ENCODE results near the gene MLST8. TPM values are rescaled to one million over a fixed set of nuclear protein-coding genes. Genes with fewer than 3 reads are reported as not detected.
"Not testable (repeated sequence)": the region's sequence is repeated elsewhere in the genome, so short reads cannot be mapped to it uniquely, and the experiment has no call there.

Gene MLST8
- total RNA-seq, 1 donor from 2014 or later, result 29.9 TPM

DNA sequence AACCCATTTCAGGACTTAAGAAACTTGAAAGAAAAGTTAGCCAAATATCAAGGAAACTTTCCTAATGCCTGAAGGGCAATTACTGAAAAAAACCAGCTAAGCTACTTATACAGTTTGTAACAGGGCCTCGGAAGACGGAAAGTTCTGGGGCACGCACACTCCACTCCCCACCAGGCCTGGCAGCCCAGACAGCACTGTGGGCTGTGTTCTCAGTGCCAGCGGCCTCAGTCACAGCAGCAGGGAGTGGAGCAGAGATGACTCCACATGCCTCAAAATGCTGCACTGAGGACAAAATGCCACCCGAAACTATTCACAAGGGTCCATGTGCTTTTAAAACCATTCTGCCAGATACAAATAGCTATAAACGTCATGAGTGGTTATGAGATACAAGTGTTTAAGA lies 52.5 kb downstream of the MLST8 start:
- Histone ChIP-seq H3K4me1 (no peaks in the 10 kb centered on the region), H3K27ac (no peak overlapping the region), H3K9me3 (no peaks in the 10 kb centered on the region), H3K27me3 (no peaks in the 10 kb centered on the region), H3K36me3 (peaks cover 100% of the 10 kb centered on the region), H3K4me3 (no peak overlapping the region)
- TF ChIP-seq CTCF (IDR thresholded peaks at IDR 0.05), result no peak
- ATAC-seq (no peak), DNase-seq (no peak)
- intact Hi-C loops (cut with DNase I), result no loop called here

GRCh38 chr16:2258530-2258929 lies 53.3 kb downstream of the MLST8 start:
- H3K9me3 ChIP-seq; ATAC-seq; H3K4me3 ChIP-seq; H3K27ac ChIP-seq; H3K4me1 ChIP-seq; DNase-seq; intact Hi-C loops (cut with DNase I); H3K27me3 ChIP-seq: not testable (repeated sequence)
- peaks cover 100% of the 10 kb centered on the region for H3K36me3 ChIP-seq

Other genes starting within 250 kb of the MLST8 start
- 86.7 TPM for gene NDUFB10, start 245.9 kb upstream of the MLST8 start, total RNA-seq
- gene RPS2, start 240.6 kb upstream of the MLST8 start, total RNA-seq, result 1,490 TPM
- not detected for gene RNF151, start 238.6 kb upstream of the MLST8 start, total RNA-seq
- gene TBL3, start 233.4 kb upstream of the MLST8 start, total RNA-seq, result 24.7 TPM
- gene NOXO1, start 224.0 kb upstream of the MLST8 start, total RNA-seq, result 1.8 TPM
- 23.1 TPM for gene GFER, start 221.3 kb upstream of the MLST8 start, total RNA-seq
- gene SYNGR3, start 215.5 kb upstream of the MLST8 start, total RNA-seq, result 0.61 TPM
- gene ZNF598, start 195.6 kb upstream of the MLST8 start, total RNA-seq, result 38.2 TPM
- gene NPW, start 185.7 kb upstream of the MLST8 start, total RNA-seq, result not detected
- 363 TPM for gene NHERF2, start 178.6 kb upstream of the MLST8 start, total RNA-seq
- 26.4 TPM for gene NTHL1, start 157.6 kb upstream of the MLST8 start, total RNA-seq
- 119 TPM for gene TSC2, start 157.5 kb upstream of the MLST8 start, total RNA-seq
- gene PKD1, start 69.6 kb upstream of the MLST8 start, total RNA-seq, result 84.8 TPM
- 0.67 TPM for gene RAB26, start 56.8 kb upstream of the MLST8 start, total RNA-seq
- gene TRAF7, start 49.7 kb upstream of the MLST8 start, total RNA-seq, result 64.3 TPM
- gene CASKIN1, start 8.8 kb upstream of the MLST8 start, total RNA-seq, result 0.06 TPM
- 7.5 TPM for gene BRICD5, start 5.4 kb downstream of the MLST8 start, total RNA-seq
- 15.0 TPM for gene PGP, start 9.4 kb downstream of the MLST8 start, total RNA-seq
- gene E4F1, start 18.1 kb downstream of the MLST8 start, total RNA-seq, result 22.6 TPM
- gene DNASE1L2, start 31.0 kb downstream of the MLST8 start, total RNA-seq, result 0.78 TPM
- 46.2 TPM for gene ECI1, start 46.1 kb downstream of the MLST8 start, total RNA-seq
- 116 TPM for gene RNPS1, start 62.7 kb downstream of the MLST8 start, total RNA-seq
- 598 TPM for gene ABCA3, start 135.3 kb downstream of the MLST8 start, total RNA-seq
- 3.6 TPM for gene CCNF, start 224.0 kb downstream of the MLST8 start, total RNA-seq